T-helper 22 cell (primary cell): ENCODE measurements around the gene C16orf95.

Source experiments
- DNase-seq: peaks from one replicate; pipeline ENCODE4 v3.0.0-alpha.2; 2020; ENCODE audit warnings: low read depth

Gene C16orf95

GRCh38 chr16:87316450-87316922 lies 706 bp downstream of the C16orf95 start:
- DNase-seq, result no peak

- no peak for DNase-seq
Observed at GRCh38 chr16:87314990-87315420, 2.2 kb downstream of the C16orf95 start.

- DNase-seq, result no peak
Observed at GRCh38 chr16:87312008-87312407, 5.2 kb downstream of the C16orf95 start.

- DNase-seq, result no peak
Observed at GRCh38 chr16:87311387-87311786, 5.8 kb downstream of the C16orf95 start.

GRCh38 chr16:87310610-87311009 lies 6.6 kb downstream of the C16orf95 start:
- no peak for DNase-seq

- DNase-seq, result no peak
Observed at GRCh38 chr16:87309620-87310525, 7.3 kb downstream of the C16orf95 start.

GRCh38 chr16:87308826-87309225 lies 8.4 kb downstream of the C16orf95 start:
- DNase-seq, result no peak

- no peak for DNase-seq
Observed at GRCh38 chr16:87306516-87306915, 10.7 kb downstream of the C16orf95 start.

- no peak for DNase-seq
Observed at GRCh38 chr16:87305505-87306391, 11.4 kb downstream of the C16orf95 start.

GRCh38 chr16:87304951-87305350 lies 12.2 kb downstream of the C16orf95 start:
- DNase-seq, result no peak

- no peak for DNase-seq
Observed at GRCh38 chr16:87303962-87304521, 13.2 kb downstream of the C16orf95 start.

GRCh38 chr16:87303431-87303930 lies 13.7 kb downstream of the C16orf95 start:
- no peak for DNase-seq

- no peak for DNase-seq
Observed at GRCh38 chr16:87298857-87299465, 18.2 kb downstream of the C16orf95 start.

GRCh38 chr16:87297918-87298631 lies 19.1 kb downstream of the C16orf95 start:
- DNase-seq, result no peak

- DNase-seq, result no peak
Observed at GRCh38 chr16:87297407-87297806, 19.8 kb downstream of the C16orf95 start.

- DNase-seq, result no peak
Observed at GRCh38 chr16:87295661-87296531, 21.3 kb downstream of the C16orf95 start.

- DNase-seq, result no peak
Observed at GRCh38 chr16:87295259-87295658, 21.9 kb downstream of the C16orf95 start.

- no peak for DNase-seq
Observed at GRCh38 chr16:87293990-87294389, 23.2 kb downstream of the C16orf95 start.

GRCh38 chr16:87291944-87292343 lies 25.2 kb downstream of the C16orf95 start:
- DNase-seq, result no peak

- DNase-seq, result no peak
Observed at GRCh38 chr16:87288753-87289362, 28.3 kb downstream of the C16orf95 start.
